ENCODE data around the gene CEP290. TPM values are rescaled to one million over a fixed set of nuclear protein-coding genes. Genes with fewer than 3 reads are reported as not detected.

CEP290 gene
- total RNA-seq, 1 experiment from 2014 or later: 17.5 TPM

GRCh38 chr12:88108021-88108420, 33.9 kb downstream of the CEP290 start:
- H3K27me3 ChIP-seq: no peaks in the 10 kb centered on the region
- H3K4me3 ChIP-seq: no peak overlapping the region
- no peaks in the 10 kb centered on the region for H3K4me1 ChIP-seq
- H3K9me3 ChIP-seq (replicated peaks): no peaks in the 10 kb centered on the region
- DNase-seq: no peak
- no peak overlapping the region for H3K27ac ChIP-seq
- H3K36me3 ChIP-seq: peaks cover 26% of the 10 kb centered on the region

- DNase-seq: no peak
- H3K4me1 ChIP-seq: no peaks in the 10 kb centered on the region
- peaks cover 23% of the 10 kb centered on the region for H3K36me3 ChIP-seq
- no peak overlapping the region for H3K27ac ChIP-seq
- no peak overlapping the region for H3K4me3 ChIP-seq
- H3K9me3 ChIP-seq (replicated peaks): no peaks in the 10 kb centered on the region
- H3K27me3 ChIP-seq: no peaks in the 10 kb centered on the region
Measured at GRCh38 chr12:88093573-88093972, 48.3 kb downstream of the CEP290 start.

GRCh38 chr12:88092771-88093170, 49.1 kb downstream of the CEP290 start:
- no peak overlapping the region for H3K4me3 ChIP-seq
- peaks cover 30% of the 10 kb centered on the region for H3K36me3 ChIP-seq
- no peak overlapping the region for H3K27ac ChIP-seq
- no peaks in the 10 kb centered on the region for H3K9me3 ChIP-seq (replicated peaks)
- no peaks in the 10 kb centered on the region for H3K4me1 ChIP-seq
- no peaks in the 10 kb centered on the region for H3K27me3 ChIP-seq
- DNase-seq: no peak

- peaks cover 38% of the 10 kb centered on the region for H3K36me3 ChIP-seq
- no peaks in the 10 kb centered on the region for H3K9me3 ChIP-seq (replicated peaks)
- no peaks in the 10 kb centered on the region for H3K4me1 ChIP-seq
- no peak for DNase-seq
- no peak overlapping the region for H3K27ac ChIP-seq
- no peaks in the 10 kb centered on the region for H3K27me3 ChIP-seq
- no peak overlapping the region for H3K4me3 ChIP-seq
Measured at GRCh38 chr12:88084210-88084609, 57.7 kb downstream of the CEP290 start.

- no peaks in the 10 kb centered on the region for H3K27me3 ChIP-seq
- no peaks in the 10 kb centered on the region for H3K4me1 ChIP-seq
- H3K27ac ChIP-seq: no peak overlapping the region
- peaks cover 37% of the 10 kb centered on the region for H3K36me3 ChIP-seq
- DNase-seq: no peak
- no peak overlapping the region for H3K4me3 ChIP-seq
- H3K9me3 ChIP-seq (replicated peaks): no peaks in the 10 kb centered on the region
Measured at GRCh38 chr12:88083634-88084033, 58.3 kb downstream of the CEP290 start.

GRCh38 chr12:88081247-88081646, 60.6 kb downstream of the CEP290 start:
- Histone ChIP-seq H3K27ac (no peak overlapping the region), H3K4me1 (no peaks in the 10 kb centered on the region), H3K36me3 (peaks cover 38% of the 10 kb centered on the region), H3K9me3 (replicated peaks) (no peaks in the 10 kb centered on the region), H3K27me3 (no peaks in the 10 kb centered on the region), H3K4me3 (no peak overlapping the region)
- no peak for DNase-seq

- Histone ChIP-seq H3K4me3 (no peak overlapping the region), H3K9me3 (replicated peaks) (no peaks in the 10 kb centered on the region), H3K27ac (no peak overlapping the region), H3K36me3 (peaks cover 23% of the 10 kb centered on the region), H3K4me1 (no peaks in the 10 kb centered on the region), H3K27me3 (no peaks in the 10 kb centered on the region)
- DNase-seq: no peak
Measured at GRCh38 chr12:88067301-88067700, 74.6 kb downstream of the CEP290 start.

- H3K9me3 ChIP-seq (replicated peaks): no peaks in the 10 kb centered on the region
- H3K4me3 ChIP-seq: no peak overlapping the region
- peaks cover 28% of the 10 kb centered on the region for H3K36me3 ChIP-seq
- no peaks in the 10 kb centered on the region for H3K27me3 ChIP-seq
- DNase-seq: no peak
- H3K27ac ChIP-seq: no peak overlapping the region
- no peaks in the 10 kb centered on the region for H3K4me1 ChIP-seq
Measured at GRCh38 chr12:88063375-88063774, 78.5 kb downstream of the CEP290 start.

- H3K4me3 ChIP-seq: no peak overlapping the region
- H3K36me3 ChIP-seq: peaks cover 24% of the 10 kb centered on the region
- DNase-seq: no peak
Measured at GRCh38 chr12:88062474-88062873, 79.4 kb downstream of the CEP290 start.

GRCh38 chr12:88058719-88059077, 83.2 kb downstream of the CEP290 start:
- no peaks in the 10 kb centered on the region for H3K27me3 ChIP-seq
- H3K36me3 ChIP-seq: peaks cover 28% of the 10 kb centered on the region

More at GRCh38 chr12:88062474-88062873, 79.4 kb downstream of the CEP290 start:
- H3K4me1 ChIP-seq: no peaks in the 10 kb centered on the region
- H3K27me3 ChIP-seq: no peaks in the 10 kb centered on the region
- H3K27ac ChIP-seq: no peak overlapping the region
- no peaks in the 10 kb centered on the region for H3K9me3 ChIP-seq (replicated peaks)

GRCh38 chr12:88057994-88058718, 83.7 kb downstream of the CEP290 start:
- no peaks in the 10 kb centered on the region for H3K4me1 ChIP-seq
- no peak overlapping the region for H3K27ac ChIP-seq
- H3K4me3 ChIP-seq: no peak overlapping the region
- peaks cover 26% of the 10 kb centered on the region for H3K36me3 ChIP-seq
- H3K9me3 ChIP-seq (replicated peaks): no peaks in the 10 kb centered on the region
- DNase-seq: no peak
- H3K27me3 ChIP-seq: no peaks in the 10 kb centered on the region

More at GRCh38 chr12:88058719-88059077, 83.2 kb downstream of the CEP290 start:
- no peaks in the 10 kb centered on the region for H3K9me3 ChIP-seq (replicated peaks)
- DNase-seq: no peak
- H3K4me3 ChIP-seq: no peak overlapping the region
- H3K4me1 ChIP-seq: no peaks in the 10 kb centered on the region
- H3K27ac ChIP-seq: no peak overlapping the region

GRCh38 chr12:88056571-88056970, 85.3 kb downstream of the CEP290 start:
- Histone ChIP-seq H3K4me3 (no peak overlapping the region), H3K4me1 (no peaks in the 10 kb centered on the region), H3K27ac (no peak overlapping the region), H3K9me3 (replicated peaks) (no peaks in the 10 kb centered on the region), H3K36me3 (peaks cover 21% of the 10 kb centered on the region), H3K27me3 (no peaks in the 10 kb centered on the region)
- no peak for DNase-seq

- no peak overlapping the region for H3K27ac ChIP-seq
- H3K27me3 ChIP-seq: no peaks in the 10 kb centered on the region
- peak; percentile 27 to 48 for DNase-seq
- H3K4me3 ChIP-seq: no peak overlapping the region
- H3K9me3 ChIP-seq (replicated peaks): no peaks in the 10 kb centered on the region
- peaks cover 33% of the 10 kb centered on the region for H3K36me3 ChIP-seq
- no peaks in the 10 kb centered on the region for H3K4me1 ChIP-seq
Measured at GRCh38 chr12:88052686-88053085, 89.2 kb downstream of the CEP290 start.

- no peak for DNase-seq
- Histone ChIP-seq H3K27me3 (no peaks in the 10 kb centered on the region), H3K36me3 (peaks cover 65% of the 10 kb centered on the region), H3K4me1 (no peaks in the 10 kb centered on the region), H3K9me3 (replicated peaks) (no peaks in the 10 kb centered on the region), H3K27ac (no peak overlapping the region), H3K4me3 (no peak overlapping the region)
Measured at GRCh38 chr12:88044035-88044434, 97.9 kb downstream of the CEP290 start.

- H3K4me1 ChIP-seq: peaks cover 12% of the 10 kb centered on the region
- no peaks in the 10 kb centered on the region for H3K9me3 ChIP-seq (replicated peaks)
- no peak for DNase-seq
- peaks cover 11% of the 10 kb centered on the region for H3K36me3 ChIP-seq
- H3K27me3 ChIP-seq: no peaks in the 10 kb centered on the region
- no peak overlapping the region for H3K4me3 ChIP-seq
- H3K27ac ChIP-seq: no peak overlapping the region
Measured at GRCh38 chr12:88037770-88038169, 104.1 kb downstream of the CEP290 start.

- DNase-seq: peak in 1 of 2 experiments; percentile 12
- Histone ChIP-seq H3K27me3 (no peaks in the 10 kb centered on the region), H3K9me3 (replicated peaks) (no peaks in the 10 kb centered on the region), H3K4me1 (peaks cover 12% of the 10 kb centered on the region), H3K4me3 (peak overlapping the region; percentile 80), H3K27ac (no peak overlapping the region), H3K36me3 (peaks cover 11% of the 10 kb centered on the region)
Measured at GRCh38 chr12:88036353-88036965, 105.4 kb downstream of the CEP290 start.

All from SJCRH30 (cell line).